Stimulated activated CD4-positive, alpha-beta T cell treated with anti-CD3 and anti-CD28 coated beads, Interleukin-4, amount 100 ng/mL, for 1 hour (primary cell): Measurements from ENCODE around the gene CORIN.
"Not testable (repeated sequence)": the region's sequence is repeated elsewhere in the genome, so short reads cannot be mapped to it uniquely, and the experiment has no call there.

Source experiments
- DNase-seq: peaks from one replicate; pipeline ENCODE4 v3.0.0-alpha.2; 2020

The CORIN gene

DNA sequence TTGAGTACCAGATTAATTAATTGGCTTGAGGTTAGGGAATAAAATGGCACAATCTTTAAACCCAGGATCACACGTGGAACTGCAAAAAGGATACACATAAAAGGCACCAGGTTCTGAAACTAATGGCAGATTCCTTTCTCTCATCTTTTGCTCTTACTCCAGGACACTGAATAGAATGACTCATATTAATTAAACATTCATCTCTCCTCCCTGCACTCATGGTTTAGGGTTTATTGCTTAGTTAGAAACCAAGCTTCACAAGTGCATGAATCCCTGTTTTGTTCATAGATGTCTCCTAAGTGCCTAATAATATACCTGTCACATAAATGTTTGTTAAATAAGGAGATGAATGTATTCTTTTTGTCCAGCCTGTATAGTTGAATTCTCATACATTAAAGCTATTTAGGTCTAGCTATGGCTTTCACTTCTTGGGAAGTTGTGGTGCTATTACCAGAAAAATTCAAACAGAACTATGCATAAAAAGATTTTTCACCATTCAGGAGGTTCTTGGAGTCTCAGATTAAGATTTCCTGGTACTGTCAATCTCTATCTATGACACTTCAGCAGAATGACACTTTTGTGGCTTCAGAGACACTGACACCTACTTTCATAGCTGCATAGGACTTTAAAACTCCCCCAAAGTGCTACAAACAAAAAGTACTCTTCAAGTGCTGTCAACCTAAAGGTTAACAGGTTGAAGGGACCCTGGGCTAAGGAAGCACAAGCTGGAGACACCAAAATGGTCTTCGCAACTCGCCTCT lies 7.4 kb downstream of the CORIN start:
- no peak for DNase-seq

GRCh38 chr4:47829438-47829837 lies 8.4 kb downstream of the CORIN start:
- DNase-seq, result no peak

GRCh38 chr4:47827343-47828047 lies 10.4 kb downstream of the CORIN start:
- DNase-seq, result no peak

DNA sequence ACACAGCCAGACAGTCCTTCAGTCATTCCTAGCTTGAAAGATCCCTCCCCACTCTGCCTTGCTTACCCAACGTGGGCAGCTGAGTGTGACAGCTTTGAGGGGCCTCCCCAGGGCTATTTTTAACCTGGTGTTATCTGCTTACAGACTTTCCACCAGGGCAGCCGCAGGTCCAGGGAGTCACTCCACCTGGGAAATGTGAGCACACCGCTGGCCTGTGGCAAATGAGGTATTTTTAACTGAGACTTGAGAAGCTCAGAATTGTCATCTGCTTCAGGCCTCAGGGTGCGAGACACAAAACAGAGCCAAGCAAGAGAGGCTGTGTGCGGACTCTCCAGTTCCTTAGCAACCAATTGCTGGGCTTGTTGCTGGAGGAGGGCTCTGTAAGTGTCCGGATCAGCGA lies 13.0 kb downstream of the CORIN start:
- DNase-seq, result no peak

DNA sequence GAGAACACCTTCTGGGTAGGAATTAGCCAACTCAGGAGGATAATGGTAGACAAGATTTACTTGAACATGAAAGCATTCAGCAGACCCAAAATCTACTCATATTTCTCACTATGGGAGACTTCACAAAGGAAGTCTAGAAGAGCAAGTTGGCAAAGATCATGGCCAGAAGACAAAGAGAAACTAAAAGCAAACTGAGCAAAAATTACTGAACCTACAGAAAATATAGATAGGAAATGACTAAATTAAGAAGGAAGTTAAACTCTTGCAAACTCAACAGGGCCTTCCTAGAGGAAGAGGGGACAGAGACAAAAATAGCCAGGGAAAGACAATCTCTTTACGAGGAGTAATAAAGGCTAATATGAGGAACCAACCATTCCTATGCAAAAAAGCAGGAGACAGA lies 18.7 kb downstream of the CORIN start:
- DNase-seq, result no peak

GRCh38 chr4:47817275-47817674 lies 20.6 kb downstream of the CORIN start:
- no peak for DNase-seq

DNA sequence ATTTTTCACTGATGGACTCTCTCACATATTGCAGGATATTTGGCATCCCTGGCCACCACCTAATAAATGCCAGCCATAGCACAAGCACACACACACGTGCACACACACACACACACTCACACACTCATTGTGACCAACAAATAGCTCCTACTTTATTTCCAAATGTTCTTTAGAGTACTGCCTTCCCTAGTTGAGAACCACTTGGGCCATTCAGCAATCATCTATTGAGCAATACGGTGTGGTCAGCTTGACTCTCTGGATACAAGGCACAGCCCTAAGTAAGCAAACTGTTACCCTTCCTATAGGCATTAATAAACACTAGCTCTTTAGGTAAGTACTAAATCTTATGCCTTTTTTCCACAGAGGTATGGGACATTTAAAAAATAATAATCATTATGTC lies 21.1 kb downstream of the CORIN start:
- no peak for DNase-seq

- no peak for DNase-seq
These were observed 23.1 kb downstream of the CORIN start for GRCh38 chr4:47814618-47815295.

GRCh38 chr4:47809654-47810203 lies 28.1 kb downstream of the CORIN start:
- DNase-seq, result no peak

- DNase-seq, result no peak
These were observed 33.3 kb downstream of the CORIN start for GRCh38 chr4:47804598-47804997.

- no peak for DNase-seq
These were observed 36.3 kb downstream of the CORIN start for GRCh38 chr4:47801481-47802002.

DNA sequence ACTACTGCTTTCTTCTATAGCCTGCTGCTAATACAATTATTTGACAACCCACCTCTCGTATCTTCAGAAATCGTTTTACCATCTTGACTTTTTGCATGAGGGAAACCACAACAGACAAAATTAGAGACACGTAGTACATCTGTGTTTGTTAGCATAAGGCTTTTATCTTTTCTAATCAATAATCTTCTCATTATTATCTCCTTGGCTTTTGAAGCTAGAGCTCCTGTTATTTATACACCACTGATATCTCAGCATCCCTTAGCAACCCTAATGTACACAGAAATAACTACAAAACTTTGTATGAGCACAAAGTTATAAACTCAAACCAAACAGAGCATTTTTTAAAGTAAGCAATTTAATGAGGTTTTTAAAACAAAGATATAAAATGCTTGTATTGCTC lies 39.7 kb downstream of the CORIN start:
- no peak for DNase-seq

DNA sequence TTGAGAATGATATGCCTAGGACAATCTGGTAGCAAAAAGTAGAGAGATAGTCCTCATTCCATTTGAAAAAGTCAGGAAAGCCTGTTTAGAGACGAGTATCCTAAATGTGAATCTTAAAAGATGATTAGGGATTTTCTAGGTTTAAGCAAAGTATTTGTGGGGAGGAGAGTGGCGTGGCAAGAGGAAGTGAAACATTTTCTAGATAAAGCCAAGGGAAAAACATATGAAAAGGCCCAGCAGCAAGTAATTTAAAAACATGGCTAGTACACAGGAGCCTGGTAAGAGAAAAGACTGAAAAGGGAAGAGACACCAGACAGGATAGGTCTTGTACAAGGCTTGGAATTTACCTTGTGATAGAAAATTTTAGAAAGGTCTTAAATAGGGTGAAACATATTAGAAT lies 45.9 kb downstream of the CORIN start:
- DNase-seq, result no peak

DNA sequence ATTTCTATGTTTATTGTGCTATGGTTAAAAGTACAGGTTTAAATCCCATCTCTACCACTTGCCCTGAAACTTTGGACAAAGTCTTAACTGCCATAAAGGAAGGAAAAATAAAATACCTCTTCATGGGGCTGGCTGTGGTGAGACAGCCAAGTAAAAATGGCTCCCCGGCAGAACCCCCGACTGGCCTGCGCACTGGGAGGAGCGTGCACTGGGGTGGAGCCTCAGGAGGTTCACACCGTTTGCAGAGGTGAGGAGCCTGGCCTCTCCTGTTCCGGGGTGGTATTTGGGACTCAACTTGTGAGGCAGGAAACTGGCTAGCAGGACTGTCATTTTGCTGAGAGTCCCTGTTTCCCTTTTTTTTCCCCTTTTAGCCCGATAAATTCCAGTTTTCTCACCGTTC lies 47.8 kb downstream of the CORIN start:
- DNase-seq, result no peak

- DNase-seq, result no peak
These were observed 49.7 kb downstream of the CORIN start for GRCh38 chr4:47788126-47788525.

DNA sequence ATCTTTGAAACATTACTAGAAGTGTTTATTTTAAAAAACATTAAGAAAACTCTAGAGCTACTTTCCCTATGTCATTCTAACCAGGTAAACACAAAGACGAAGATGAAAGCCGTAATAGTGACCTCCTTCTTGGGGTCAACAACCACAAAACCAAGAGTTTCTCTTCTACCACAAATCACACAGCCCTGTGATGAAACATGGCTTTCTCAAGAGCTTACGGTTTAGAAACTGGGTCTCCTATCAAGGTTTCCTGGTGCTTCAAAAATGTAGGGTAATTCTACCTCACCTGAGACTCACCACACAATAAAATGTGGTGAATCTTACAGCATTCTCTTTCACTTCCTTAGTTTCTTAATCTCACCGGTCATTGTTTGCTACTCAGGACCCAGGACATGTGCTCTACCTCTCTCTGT lies 50.9 kb downstream of the CORIN start:
- no peak for DNase-seq

- no peak for DNase-seq
These were observed 52.7 kb downstream of the CORIN start for GRCh38 chr4:47785153-47785552.

DNA sequence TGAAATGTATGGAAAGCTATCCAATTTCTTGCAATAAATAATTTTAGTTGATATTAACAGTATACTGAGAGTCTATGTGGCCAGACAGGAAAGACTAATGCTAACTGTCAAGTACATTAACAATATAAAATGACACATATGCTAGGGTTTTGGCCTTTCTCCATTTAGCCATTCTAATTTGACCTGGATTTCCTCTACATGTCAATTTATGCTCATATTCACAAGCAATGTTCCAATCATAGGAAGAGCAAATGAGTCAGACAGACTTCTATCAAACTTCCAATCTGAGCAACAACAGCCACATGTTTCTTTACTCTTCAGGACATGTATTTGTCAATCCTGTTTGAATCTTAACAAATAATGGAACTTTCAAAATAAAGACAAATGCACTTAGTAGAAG lies 53.6 kb downstream of the CORIN start:
- DNase-seq, result no peak

DNA sequence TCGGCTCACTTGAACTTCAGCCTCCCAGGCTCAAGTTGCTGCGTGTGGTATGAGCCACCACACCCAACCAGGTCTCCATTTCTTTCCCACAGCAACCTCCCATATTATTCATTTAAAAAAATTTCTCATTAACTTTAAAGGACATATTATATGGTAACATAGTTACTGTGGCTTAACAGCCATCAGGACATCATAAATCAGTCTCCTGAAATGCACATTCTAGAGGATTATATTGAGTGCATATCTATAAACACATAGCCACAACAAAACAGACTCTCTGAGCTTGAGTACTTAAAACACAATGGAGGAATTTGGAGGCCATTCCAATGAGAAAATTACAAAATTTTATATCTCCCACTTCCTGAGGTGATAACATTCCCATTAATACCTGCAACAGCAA lies 61.5 kb downstream of the CORIN start:
- DNase-seq, result no peak

DNA sequence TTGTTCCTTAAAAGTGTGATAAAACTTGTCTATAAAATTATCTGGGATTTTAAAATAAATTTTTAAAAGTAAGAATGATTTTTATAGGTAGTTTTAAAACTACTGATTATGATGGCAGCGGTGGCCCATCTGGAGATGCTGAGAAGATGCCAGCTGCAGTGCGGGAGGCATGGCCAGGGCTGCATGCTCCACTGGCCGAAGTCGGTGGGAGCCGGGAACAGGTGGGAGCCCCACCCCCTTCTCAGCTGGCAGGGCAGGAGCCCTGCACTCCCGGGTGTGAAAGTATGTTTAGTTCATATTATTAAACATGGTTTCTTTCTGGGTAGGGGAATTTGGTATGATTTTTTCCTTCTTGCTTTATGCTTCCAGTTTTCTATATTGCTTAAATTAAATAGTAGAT lies 63.8 kb downstream of the CORIN start:
- no peak for DNase-seq

DNA sequence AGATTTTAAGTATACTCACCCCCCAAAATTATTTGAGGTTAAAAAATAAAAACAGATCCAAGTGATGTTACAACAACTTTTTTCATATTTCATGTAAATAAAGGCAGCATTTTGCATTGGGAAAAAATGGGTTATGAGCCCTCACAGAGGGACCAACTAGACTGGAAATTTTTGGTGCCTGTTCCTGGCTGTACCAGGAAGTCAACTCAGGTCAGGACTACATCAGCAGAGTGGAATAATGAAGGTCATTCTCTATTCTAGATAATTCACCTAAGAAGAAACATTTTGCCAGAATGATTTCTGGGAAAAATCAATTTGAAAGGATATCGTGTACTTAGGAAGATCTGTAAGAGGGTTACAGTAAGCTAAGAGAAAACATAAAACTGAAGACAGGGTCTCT lies 66.8 kb downstream of the CORIN start:
- DNase-seq, result no peak

GRCh38 chr4:47767956-47768355 lies 69.9 kb downstream of the CORIN start:
- DNase-seq, result not testable (repeated sequence)

DNA sequence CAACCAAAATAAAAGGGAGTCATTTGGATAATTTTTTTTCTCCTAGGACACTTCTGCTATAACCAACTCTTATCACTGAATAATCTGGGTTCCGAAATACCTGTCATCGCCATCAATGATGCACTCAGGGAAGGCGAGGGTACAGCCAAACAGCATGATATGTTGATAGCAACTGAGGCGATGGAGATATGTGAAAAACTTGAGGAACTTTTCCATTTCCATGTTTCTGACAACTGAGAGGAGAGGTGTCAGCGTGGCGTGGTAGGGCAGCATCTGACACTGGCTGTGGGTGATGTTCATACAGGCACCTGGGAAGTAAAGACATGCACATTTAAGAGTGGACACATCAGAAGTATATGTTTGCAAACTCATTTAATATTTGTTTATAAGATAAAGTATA lies 74.6 kb downstream of the CORIN start:
- no peak for DNase-seq
